GM06990 (cell line): Measurements from ENCODE around the gene TCEANC2.
"Not testable (repeated sequence)": the region's sequence is repeated elsewhere in the genome, so short reads cannot be mapped to it uniquely, and the experiment has no call there.

Experiments
- DNase-seq: peaks from one replicate; pipeline ENCODE4 v3.0.0-alpha.2; 2011; ENCODE audit not compliant: insufficient read length; ENCODE audit errors: extremely low read depth
- H3K27me3 ChIP-seq: replicated peaks from 2 replicates; pipeline ENCODE4 v1.6.0; 2011; ENCODE audit warnings: low read length; ENCODE audit not compliant: control insufficient read depth, insufficient read depth
- H3K36me3 ChIP-seq: 2 replicates; pipeline ENCODE4 v1.5.1; 2011; ENCODE audit warnings: low read length; ENCODE audit not compliant: control insufficient read depth, insufficient read depth
- H3K4me3 ChIP-seq: replicated peaks from 2 replicates; pipeline ENCODE4 v1.5.1; 2011; ENCODE audit warnings: low read depth, mild to moderate bottlenecking, control low read depth, low read length
- TF ChIP-seq, protein P1 (sequence below): IDR thresholded peaks from 2 replicates; pipeline ENCODE4 v1.5.1; 2011; ENCODE audit warnings: low read length, control low read depth, mild to moderate bottlenecking, inconsistent platforms; ENCODE audit not compliant: insufficient read depth, poor library complexity, severe bottlenecking

The TCEANC2 gene

DNA sequence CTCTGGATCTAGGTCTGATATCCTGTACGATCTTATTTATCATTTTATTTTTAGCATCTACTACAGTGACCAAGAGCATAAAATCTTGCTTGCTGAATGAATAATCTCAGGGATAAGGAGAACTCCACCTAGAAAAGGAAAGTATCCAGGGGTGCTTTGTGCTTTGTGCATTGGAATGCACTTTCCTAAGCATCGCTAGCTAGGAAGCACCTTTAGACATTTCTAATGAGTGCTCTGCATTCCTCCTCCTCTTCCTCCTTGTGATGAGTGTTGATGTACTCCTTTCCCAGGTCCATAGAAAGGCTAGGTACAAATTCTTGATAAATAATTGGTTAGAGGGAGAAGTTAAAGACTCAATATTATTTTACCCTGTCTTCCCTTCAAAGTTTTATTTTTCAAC lies 31.4 kb downstream of the TCEANC2 start:
- Histone ChIP-seq H3K36me3 (no peaks in the 10 kb centered on the region; the same call in 1 of the 2 replicates), H3K4me3 (no peak overlapping the region), H3K27me3 (no peaks in the 10 kb centered on the region)
- TF ChIP-seq, protein P1, sequence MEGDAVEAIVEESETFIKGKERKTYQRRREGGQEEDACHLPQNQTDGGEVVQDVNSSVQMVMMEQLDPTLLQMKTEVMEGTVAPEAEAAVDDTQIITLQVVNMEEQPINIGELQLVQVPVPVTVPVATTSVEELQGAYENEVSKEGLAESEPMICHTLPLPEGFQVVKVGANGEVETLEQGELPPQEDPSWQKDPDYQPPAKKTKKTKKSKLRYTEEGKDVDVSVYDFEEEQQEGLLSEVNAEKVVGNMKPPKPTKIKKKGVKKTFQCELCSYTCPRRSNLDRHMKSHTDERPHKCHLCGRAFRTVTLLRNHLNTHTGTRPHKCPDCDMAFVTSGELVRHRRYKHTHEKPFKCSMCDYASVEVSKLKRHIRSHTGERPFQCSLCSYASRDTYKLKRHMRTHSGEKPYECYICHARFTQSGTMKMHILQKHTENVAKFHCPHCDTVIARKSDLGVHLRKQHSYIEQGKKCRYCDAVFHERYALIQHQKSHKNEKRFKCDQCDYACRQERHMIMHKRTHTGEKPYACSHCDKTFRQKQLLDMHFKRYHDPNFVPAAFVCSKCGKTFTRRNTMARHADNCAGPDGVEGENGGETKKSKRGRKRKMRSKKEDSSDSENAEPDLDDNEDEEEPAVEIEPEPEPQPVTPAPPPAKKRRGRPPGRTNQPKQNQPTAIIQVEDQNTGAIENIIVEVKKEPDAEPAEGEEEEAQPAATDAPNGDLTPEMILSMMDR = no peak
- no peak for DNase-seq

DNA sequence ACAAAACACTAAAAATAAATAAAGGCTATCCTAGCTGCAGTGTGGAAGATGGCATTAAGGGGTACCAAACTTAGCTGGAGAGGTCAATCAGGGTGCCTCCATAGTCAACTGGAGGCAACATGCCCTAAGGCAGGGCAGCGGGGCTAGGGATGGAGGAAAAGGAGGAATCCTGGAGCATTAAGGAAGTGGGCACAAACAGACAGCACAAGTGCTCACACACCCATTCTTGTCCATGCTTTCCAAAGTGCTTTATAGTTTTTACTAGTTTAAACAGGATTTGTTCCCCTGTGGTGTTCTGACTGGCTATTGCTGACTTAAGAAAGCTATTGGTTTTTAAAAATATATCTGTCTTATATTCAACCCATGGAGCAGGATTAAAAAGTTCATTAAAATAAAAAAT lies 33.3 kb downstream of the TCEANC2 start:
- Histone ChIP-seq H3K4me3 (no peak overlapping the region), H3K27me3 (no peaks in the 10 kb centered on the region), H3K36me3 (no peaks in the 10 kb centered on the region; the same call in 1 of the 2 replicates)
- TF ChIP-seq, protein P1 = no peak
- no peak for DNase-seq

DNA sequence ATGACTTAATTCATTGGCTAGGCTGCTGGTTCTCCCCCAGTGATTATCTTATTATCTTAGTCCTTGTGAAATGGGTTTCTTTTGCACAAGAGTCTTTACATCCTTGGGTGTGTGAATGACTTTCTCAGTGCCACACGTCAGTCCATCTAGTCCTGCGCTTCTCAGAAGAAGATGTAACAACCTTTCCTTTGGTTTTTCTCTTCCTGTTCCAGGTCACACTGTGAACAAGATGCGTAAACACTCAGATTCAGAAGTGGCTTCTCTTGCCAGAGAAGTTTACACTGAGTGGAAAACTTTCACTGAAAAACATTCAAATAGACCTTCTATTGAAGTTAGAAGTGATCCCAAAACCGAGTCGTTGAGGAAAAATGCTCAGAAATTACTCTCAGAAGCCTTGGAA lies 35.0 kb downstream of the TCEANC2 start:
- TF ChIP-seq, protein P1 = no peak
- no peaks in the 10 kb centered on the region for H3K27me3 ChIP-seq
- no peak for DNase-seq
- H3K36me3 ChIP-seq = no peaks in the 10 kb centered on the region; the same call in 1 of the 2 replicates
- H3K4me3 ChIP-seq = no peak overlapping the region

DNA sequence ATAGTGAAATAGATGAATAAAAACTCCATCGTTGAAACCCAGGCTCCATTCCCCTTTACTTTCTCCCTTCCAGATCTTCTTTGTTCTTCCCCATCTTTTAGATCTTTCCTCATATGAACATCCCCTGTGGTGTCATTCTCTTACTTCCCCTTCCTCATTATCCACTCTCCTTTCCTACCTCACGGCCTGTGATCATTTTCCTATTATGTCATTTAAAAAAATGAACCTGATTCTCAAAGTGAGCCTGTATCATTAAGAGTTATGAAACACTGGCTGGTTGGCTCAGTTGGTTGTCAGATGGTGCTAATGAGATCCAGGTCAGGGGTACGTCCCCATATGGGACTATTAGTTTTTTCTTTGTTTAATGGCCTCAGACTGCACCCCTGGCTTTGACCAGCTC lies 38.3 kb downstream of the TCEANC2 start:
- H3K27me3 ChIP-seq = no peaks in the 10 kb centered on the region
- H3K4me3 ChIP-seq = no peak overlapping the region
- peaks cover 4% of the 10 kb centered on the region for H3K36me3 ChIP-seq
- TF ChIP-seq, protein P1 = no peak
- no peak for DNase-seq

DNA sequence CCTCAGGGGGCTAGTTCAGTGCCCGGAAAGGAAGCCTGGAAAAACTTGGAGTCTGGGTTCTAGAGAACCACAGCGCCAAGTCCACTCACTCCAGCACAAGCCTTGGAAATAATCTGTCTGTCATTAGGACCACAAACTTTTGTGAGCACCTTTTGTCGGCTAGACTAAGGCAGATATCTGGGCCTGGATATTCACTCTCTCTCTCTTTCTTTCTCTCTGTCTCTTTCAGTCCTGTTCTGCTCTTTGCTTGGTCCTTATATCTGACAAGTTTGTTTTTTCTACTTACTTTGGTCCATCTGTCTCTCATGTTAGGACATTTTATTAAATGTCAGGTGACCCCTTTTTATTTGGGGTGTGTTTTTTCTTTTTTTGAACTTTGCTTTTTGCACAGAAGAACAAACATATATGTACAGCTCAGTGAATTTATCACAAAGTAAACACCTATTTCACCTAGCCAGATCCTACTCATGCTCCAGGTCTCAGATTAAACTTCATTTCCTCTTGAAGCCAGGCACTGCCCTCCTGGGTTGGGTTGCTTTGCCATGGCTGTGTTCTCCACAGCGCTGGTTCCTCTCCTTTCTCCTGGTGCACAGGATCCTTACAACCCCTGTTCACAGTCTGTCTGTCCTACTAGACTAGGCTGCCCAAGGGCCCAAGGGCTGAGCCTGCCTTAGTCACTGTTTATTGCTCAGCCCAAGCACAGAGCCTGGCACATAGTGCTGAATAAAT lies 40.8 kb downstream of the TCEANC2 start:
- Histone ChIP-seq H3K36me3 (peaks cover 4% of the 10 kb centered on the region), H3K4me3 (no peak overlapping the region), H3K27me3 (no peaks in the 10 kb centered on the region)
- DNase-seq = no peak
- TF ChIP-seq, protein P1 = no peak

DNA sequence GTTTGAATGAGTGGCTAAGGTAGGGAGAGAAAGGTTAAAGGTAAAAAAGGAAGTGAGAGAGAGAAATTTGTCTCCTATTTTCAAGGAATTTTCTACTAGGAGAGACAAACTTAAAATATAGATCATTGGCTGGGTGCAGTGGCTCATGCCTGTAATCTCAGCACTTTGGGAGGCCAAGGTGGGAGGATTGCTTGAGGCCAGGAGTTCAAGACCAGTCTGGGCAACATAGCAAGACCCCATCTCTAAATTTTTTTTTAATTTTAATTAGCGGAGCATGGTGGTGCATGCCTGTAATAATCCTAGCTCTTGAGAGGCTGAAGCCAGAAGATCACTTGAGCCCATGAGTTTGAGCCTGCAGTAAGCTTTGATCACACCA lies 41.3 kb downstream of the TCEANC2 start:
- H3K36me3 ChIP-seq, H3K4me3 ChIP-seq, DNase-seq, H3K27me3 ChIP-seq: not testable (repeated sequence)
